ENCODE results near the gene GPX2.

The GPX2 gene

DNA sequence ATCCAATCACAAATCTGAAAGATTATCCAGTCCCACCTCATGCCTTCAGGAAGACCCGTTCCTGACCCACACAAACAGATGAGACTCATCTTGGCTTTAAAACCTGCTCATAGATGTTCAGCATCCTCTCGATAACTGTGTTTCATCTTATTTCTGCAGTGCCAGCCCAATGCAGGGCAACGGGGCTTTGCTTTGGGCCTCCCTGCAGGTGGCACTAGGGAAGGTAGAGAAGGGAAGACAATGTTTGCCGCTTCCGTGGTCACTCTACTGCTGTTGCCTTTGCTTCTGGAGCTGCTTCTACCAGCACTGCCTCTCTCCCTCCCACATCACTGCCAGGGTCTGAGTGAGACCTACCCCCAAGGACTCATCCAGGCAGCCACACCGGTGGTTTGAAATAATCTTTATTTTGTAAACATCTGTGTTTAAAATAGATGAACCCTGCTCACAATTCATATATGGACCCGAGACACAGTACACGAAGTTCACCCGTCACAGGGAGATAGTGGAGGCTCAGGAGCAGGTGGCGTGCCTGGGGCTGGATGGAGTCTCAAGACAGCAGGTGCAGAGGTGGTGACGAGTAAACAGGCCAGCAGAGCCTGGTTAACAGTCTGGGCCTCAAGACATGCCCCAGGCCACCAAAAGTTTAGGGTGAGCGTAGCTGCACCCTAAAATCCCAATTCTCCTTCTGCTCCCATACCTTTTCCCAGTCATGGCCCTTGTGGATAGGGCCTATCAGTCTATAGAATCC, 3.1 kb upstream of the GPX2 start:
- intact Hi-C loops (cut with DNase I), result no loop called here
- no peak for DNase-seq

DNA sequence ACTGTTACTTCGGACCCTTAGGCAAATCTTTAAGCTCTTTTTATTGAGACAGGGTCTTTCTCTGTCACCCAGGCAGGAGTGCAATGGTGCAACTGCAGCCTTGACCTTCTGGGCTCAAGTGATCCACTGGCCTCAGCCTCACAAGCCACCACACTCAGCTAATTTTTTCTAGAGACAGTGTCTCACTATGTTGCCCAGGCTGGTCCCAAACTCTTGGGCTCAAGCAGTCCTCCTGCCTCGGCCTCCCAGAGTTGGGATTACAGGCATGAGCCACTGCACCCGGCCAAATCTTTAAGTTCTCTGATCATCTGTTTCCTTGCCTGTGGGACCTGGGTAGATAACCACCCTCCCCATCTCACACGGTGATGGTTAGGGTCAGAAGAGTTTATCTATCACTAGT, 2.3 kb upstream of the GPX2 start:
- intact Hi-C loops (cut with DNase I), result no loop called here
- no peak for DNase-seq

DNA sequence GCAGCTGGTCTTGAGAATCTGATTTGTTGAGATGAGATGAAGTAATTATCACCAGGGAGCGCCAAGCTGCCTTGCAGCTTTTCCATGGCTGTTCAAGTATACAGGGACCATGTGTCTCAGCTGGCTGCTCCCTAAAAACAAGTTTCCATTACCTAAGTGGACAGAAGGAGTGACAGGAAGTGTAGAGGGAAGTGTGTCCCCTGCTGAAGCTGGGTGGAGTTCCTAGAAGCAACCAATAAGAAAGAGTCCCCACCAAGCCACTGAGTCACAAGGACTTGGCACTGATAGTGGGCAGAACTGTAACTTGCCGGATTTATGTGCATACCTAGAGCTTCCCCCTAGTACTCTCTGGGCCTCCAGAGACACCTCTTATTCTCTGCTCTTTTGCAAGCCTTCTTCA, 1.5 kb upstream of the GPX2 start:
- no peak for DNase-seq
- intact Hi-C loops (cut with DNase I), result no loop called here

DNA sequence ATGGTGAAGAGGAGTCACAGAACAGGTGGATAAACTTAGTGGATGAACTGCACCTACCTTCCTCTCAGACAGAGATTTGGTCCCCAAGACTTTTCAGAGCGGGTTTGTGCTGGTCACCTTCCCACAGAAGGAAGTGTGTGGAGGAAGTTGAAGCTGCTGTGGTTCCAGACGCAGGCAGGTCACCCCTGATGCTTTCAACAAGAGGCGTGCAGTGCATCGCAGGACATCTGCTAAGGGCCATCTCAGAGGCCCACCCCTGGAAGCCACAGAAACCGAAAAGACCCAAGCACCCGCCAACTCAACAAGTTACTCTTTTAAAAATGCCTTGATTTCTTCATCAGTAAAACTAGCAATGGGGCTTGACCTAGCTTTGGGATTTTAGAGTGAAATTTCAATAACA, 1.0 kb upstream of the GPX2 start:
- intact Hi-C loops (cut with DNase I), result no loop called here
- no peak for DNase-seq

DNA sequence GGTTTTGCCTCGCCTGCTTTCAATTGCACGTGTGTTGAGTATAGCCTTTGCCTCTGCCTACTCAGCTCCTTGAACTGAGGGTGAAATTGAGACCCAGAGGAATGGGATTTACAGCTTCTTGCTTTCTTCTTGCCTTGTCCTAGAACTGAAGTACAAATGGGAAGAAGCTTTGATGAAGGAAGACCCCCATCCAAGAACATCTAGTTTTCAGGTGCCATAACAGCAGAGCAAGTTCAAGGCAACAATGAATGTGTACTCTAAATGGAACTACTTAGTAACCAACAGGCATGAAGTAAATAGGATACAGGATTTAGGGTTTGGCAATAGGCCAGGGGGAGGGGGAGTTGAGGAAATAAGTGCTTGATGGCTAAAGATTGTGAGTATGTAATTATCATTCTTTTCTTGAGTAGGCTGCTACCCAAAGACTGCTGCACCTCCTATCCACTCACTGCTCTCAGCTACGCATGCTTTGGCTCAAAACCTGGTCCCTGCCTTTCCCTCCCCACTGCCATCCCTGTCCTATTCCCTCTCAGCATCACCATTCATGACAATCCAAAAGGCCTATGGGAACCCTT, 2.1 kb downstream of the GPX2 start:
- DNase-seq, result no peak
- intact Hi-C loops (cut with DNase I), result no loop called here

DNA sequence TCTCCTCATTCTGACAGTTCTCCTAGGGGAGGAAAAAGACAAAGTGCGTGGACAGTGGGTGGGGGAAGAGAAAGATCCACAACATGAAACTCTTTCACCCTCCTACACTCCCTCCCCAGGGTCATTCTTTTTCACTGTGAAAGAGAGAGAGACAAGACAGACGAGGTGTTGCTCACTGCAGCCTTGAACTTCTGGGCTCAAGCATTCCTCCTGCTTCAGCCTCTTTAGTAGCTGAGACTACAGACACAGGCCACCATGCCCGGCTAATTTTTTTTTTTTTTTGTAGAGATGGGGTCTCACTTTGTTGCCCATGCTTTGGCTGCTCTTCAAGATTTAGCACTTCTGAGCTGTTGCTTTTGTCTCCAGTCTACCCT, 2.7 kb downstream of the GPX2 start:
- intact Hi-C loops (cut with DNase I), result no loop called here

DNA sequence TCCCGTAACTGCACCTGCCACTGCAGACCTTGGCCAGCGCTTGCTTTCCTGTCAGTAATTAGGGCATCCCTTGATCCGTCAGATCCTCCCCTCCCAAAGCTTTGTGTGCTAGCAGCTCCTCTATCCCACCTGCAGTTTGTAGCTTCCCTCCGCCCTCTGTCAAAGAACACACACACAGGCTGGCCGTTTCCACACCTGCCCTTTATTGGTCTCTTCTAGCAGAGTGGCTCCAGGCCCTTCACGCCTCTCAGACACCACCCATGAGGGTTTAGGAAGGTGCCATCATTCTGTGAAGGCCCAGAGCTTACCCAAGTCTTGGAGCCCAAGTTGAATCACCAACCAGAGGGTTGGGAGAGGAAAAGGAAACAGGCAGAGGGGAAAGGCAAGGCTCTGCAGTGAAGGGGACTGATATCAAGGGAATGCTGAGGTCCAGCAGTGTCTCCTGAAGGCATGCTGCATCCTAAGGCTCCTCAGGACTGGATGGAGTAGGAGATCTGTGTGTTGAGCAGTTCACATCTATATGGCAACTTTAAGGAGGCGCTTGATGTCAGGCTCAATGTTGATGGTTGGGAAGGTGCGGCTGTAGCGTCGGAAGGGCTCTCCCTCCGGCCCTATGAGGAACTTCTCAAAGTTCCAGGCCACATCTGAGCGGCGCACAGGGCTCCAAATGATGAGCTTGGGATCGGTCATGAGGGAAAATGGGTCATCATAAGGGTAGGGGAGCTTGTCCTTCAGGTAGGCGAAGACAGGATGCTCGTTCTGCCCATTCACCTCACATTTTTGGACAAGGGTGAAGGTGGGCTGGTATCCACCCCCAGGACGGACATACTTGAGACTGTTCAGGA, 3.4 kb downstream of the GPX2 start:
- intact Hi-C loops (cut with DNase I), result no loop called here
- DNase-seq, result no peak

More for the DNA sequence above, 2.7 kb downstream of the GPX2 start:
- no peak for DNase-seq

DNA sequence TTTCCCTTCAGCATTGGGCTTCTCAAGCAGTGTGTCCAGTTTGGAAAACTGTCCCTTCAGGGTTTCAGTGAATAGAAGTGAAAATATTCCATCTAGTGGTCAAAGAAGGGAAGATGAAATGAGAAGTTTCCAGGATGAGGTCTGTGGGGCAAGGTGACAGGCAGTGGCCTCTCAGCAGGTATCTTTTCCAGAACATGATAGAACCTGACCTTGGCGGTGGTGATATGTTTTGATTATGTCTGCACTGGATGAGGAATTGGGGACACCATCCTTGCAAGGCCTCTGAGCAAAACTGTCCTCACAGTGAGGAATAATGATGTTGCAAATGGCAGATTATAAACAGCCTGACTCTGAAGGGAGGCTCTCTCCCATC, 4.7 kb downstream of the GPX2 start:
- DNase-seq, result no peak
- intact Hi-C loops (cut with DNase I), result no loop called here

DNA sequence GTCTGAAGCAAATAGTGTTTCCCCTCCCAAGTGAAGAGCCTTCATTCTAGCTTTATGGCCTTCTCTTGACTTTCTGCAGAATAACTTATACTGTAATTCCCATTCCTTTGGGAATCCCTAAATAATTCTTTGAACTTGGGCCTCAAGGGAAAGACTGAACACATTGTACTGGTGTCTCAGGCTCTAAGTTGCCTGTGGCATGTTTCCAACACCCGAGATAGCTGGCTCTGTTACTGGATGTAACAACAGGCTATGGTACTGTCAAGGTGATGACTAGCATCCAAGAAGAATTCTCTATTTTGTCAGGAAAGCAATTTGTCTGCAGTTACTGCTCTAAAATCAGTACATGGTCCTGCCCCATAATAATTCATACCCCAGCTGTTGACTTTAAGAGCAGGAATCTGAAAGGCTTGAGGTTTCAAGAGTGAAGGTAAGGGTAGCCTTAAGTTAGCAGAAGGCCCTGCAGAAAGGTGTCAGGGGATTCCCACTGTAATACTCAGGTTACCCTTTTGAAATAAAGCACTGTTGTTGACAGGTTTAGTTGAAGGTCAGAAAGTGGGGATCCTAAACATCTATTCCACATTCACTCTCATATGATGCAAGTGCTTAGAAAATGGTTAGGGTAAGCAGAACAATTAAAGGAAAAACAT, 5.2 kb downstream of the GPX2 start:
- intact Hi-C loops (cut with DNase I), result no loop called here
- DNase-seq, result no peak

DNA sequence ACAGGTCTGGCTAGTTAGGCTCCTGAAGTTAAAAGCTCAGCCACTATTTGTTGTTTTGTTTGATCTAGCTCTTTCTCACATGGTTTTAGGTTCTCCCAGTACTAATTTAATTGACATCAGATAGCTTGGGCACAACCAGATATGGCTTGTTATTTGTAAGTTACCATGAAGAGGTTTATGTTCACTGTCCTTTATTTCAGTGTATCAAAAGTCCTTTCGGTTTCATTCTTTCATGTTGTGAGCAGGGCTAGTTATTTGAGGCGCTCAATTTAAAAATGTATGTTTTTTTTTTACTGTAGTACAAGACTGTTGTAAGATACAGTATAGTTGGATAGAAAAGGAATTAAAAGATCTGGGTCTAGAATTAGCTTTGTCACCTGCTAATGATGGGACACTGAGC, 7.0 kb downstream of the GPX2 start:
- intact Hi-C loops (cut with DNase I), result no loop called here
- no peak for DNase-seq

DNA sequence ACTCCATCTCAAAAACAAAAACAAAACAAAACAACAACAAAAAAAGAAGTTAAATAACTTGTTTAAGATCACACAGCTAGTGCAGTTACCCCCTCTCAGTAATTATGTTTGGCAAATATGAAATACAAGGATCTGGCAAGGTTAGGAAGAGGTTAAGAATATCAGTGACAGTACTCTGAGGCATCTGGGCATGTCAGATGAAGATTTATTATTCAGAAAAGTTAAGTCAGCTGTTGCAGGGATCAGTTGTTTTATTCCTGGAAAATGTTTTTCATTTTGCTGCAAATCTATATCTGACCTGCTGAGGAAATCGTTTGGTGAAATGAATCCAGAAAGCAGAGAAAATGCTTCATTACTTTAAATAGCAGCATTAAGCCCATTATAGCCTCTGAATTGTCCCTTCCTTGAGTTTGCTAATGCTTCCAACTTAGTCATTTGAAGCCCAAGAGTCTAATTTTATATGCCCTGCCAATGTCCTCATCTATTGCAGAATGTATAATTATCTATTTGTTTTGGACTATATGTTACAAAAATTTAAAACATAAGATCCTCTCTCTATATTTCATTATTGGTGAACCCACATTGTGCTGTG, 8.1 kb downstream of the GPX2 start:
- intact Hi-C loops (cut with DNase I), result no loop called here
- DNase-seq, result no peak

DNA sequence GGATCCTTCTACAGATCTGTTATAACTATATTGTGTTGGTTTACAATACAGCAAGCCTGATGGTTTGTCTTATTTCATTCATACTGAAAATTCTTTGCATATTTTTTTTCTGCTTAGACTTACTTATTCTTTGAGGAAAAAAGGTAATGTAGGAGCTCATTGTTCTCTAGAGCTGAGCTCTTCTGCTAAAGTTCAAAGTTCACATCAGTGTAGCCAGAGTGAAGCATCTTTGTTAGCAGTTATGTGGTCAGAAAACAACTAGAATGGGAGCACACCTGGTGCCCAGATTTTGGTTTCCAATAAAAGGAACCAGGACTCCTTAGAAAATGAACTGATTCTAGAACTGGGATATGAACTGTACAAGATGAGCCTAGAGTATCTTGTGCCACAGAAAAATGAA, 10.3 kb downstream of the GPX2 start:
- no peak for DNase-seq
- intact Hi-C loops (cut with DNase I), result no loop called here

DNA sequence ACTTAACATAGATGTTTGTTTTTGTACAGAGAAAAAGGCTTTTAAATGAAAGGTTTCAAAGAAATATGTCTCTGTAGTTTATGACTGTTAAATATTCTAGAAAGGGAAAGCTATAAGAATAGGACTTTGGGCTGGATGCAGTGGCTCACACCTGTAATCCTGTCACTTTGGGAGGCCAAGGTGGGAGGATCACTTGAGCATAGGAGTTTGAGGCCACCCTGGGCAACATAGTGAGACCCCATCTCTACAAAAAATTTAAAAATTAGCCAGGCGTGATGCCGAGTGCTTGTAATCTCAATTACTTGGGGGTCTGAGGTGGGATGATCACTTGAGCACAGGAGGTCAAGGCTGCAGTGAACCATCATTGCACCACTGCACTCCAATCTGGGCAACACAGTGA, 11.4 kb downstream of the GPX2 start:
- intact Hi-C loops (cut with DNase I), result no loop called here

DNA sequence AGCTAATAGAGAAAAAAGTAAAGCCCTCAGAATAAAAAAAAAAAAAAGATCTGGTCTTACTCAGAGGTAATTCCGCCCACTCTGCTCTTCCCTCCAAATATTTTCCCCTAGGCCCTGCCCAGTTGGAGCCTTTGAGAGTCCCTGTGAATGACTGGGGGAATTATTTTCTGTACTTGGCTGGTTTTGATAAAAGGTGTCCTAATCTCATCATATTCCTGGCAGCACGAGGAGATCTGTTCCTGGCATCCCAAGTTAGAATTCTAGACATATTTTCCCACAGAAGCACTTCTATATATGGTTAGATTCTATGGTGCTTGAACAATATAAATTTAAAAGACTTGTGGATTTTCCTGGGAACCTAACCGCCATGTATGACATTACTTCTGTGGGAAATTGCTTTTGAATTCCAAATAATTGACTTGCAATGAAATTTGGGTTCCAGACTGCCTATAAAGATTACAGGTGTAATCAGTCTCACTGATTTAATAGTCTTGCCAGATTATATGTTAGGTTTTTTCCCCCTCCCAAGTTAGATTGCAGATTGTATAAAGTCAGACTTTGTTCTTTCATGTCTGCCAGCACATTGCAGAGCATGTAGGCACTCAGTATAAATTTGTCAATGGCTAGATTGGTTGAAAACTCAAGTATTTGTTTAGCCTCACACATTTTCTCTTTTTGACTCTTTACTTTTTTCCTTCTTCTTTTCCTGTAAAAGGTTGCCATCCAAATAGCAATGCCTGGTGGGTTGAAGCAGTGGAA, 12.3 kb downstream of the GPX2 start:
- DNase-seq, result no peak
- intact Hi-C loops (cut with DNase I), result no loop called here

More for the DNA sequence above, 11.4 kb downstream of the GPX2 start:
- no peak for DNase-seq

DNA sequence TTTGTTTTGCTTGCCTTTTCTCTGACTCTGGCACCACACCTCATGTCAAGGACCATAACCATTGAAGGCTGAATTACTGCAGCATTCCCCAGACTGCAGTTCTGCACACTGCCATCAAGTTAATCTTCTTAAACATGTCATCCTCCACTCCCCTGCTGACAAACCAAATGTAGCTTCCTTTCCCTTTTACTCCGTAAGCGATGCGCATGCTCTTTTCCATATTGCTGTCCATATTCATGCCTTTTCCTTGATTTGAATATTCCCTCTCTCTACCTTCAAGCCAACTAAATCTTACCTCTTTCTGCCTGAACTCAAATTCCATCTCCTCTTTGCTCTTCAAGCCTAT, 13.6 kb downstream of the GPX2 start:
- intact Hi-C loops (cut with DNase I), result no loop called here
- DNase-seq, result no peak

DNA sequence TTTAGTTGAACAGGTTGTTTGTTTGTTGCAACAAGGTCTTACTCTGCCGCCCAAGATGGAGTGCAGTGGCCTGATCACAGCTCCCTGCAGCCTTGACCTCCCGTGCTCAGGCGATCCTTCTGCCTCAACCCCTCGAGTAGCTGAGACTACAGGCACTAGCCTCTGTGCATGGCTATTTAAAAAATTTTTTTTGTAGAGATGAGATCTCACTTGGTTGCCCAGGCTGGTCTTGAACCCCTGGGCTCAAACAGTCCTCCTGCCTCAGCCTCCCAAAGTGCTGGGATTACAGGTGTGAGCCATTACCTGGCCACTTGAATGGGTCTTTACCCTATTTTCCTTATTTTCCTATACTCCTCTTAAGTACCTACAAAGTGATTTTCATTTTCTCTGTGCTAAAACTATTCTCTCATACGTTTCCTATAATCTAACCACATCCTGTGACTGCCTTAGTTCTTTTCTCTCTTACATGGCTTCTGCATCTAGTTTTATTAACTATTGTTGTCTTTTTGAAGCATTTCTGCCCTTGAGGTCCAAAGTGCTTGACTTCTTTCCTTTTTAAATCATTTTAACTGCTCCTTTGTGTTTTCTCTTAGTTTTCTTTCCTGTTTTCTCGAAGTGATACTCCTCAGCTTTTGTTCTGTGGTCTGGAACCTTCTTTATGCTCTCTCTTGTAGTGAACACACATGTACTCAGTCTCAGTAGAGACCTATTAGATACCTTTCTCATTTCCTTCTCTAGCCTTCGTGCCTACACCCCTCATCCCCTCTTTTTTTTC, 14.1 kb downstream of the GPX2 start:
- intact Hi-C loops (cut with DNase I), result no loop called here
- DNase-seq, result no peak

DNA sequence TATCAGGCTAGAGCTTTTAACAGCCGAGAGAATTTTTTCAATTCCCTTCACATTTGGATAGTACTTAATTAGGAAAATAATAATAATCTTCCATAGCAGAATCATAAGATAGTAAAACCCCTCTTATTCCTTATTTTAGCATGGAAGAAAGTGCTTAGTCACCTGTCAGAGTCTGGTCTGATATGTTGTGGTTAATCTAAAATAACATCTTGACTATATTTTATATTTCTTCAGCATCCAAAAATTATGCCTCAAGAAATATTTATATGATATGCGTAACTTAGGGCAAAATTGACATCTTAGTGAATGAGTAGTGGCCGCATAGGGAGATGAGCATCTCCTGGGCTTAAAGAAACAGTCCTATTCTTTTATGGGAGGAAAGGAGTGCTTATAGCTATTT, 15.5 kb downstream of the GPX2 start:
- intact Hi-C loops (cut with DNase I), result no loop called here
- no peak for DNase-seq

DNA sequence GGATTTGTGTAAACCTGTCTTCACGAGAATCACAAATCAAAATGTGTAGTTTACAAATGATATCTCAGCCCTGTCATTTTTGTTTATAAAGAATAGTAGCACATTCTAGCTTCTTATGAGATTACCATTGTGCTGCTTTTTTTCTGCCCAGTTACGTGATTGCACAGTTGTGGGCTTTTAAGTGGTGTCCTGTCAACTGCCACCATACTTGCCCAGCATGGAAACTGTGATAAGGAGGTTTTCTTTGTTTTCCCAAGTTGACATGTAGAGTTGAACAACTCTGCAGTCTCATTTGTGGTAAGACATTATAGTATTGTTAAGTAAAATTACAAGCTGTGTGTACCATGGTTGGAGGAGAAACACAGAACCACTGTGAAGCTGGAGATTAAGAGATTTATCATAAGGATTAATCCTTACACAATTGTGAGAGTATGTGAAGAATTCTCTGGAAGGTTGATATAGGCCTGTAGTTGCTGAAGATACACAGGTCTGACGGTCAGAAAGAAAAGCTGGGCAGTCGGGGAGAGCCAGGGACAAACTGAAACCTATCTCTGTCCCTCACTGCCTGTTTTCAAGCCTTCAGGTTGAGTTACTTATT, 16.0 kb downstream of the GPX2 start:
- intact Hi-C loops (cut with DNase I), result no loop called here
- no peak for DNase-seq

DNA sequence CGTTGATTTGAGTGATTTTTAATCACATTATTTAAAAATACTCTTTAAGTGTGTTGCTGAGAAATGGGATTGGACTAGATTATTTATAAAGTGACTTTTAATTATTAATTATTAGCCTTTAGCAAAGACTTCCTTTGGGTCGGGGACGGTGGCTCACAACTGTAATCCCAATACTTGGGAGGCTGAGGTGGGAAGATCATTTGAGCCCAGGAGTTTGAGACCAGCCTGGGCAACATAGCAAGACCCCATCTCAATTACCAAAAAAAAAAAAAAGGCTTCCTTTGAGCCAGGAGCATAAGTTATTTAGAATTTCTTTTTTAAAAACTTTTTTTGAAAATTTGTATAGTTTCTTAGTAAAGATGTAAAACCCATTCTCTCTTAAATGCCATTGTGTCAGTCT, 19.5 kb downstream of the GPX2 start:
- intact Hi-C loops (cut with DNase I), result no loop called here
- DNase-seq, result no peak

Measured in posterior cingulate gyrus (tissue), 11 donors.